IMR-90 (cell line): ENCODE measurements around the gene DOCK1. TPM values are rescaled to one million over a fixed set of nuclear protein-coding genes. Genes with fewer than 3 reads are reported as not detected.

Source experiments
- ATAC-seq: fragments of 200-7000 bp; cut with Tn5 transposase; 2 replicates; pipeline ENCODE4 v1.9.1; 2020; ENCODE audit warnings: low read depth, mild to moderate bottlenecking, moderate library complexity
- BruUV-seq: library from RNA; stranded (reverse); fragments of 400-500 nt; replicated peaks from 2 replicates; lab custom pipeline; 2021; lab: Mats Ljungman, UMichigan
- CTCF ChIA-PET: fragments of 300-600 bp; formaldehyde crosslinking; extraction: SDS; loops from one replicate; lab custom pipeline; 2021; ENCODE audit warnings: antibody characterized with exemption; lab: Yijun Ruan, JAX
- POLR2A ChIA-PET: fragments of 300-600 bp; sonication (Branson Sonifier 250); formaldehyde crosslinking; loops from one replicate; lab custom pipeline; 2022; ENCODE audit warnings: antibody characterized with exemption; ENCODE audit not compliant: unreplicated experiment; lab: Charles Lee
- DNase-seq: peaks from one replicate; pipeline ENCODE4 v3.0.0; 2013
- H2AFZ ChIP-seq: replicated peaks from 2 replicates; pipeline ENCODE3; 2013; ENCODE audit warnings: low read length, mild to moderate bottlenecking; ENCODE audit not compliant: poor library complexity
- H2AK5ac ChIP-seq: 2 replicates; pipeline ENCODE4 v1.6.1; 2013; ENCODE audit warnings: low read depth, low read length, inconsistent platforms
- H2AK9ac ChIP-seq: replicated peaks from 2 replicates; pipeline ENCODE3; 2013; ENCODE audit warnings: mild to moderate bottlenecking, low read depth, low read length, moderate library complexity; ENCODE audit not compliant: poor library complexity
- H2BK120ac ChIP-seq: 2 replicates; pipeline ENCODE4 v1.6.1; 2013; ENCODE audit warnings: low read depth, low read length, inconsistent platforms
- H2BK15ac ChIP-seq: 3 replicates; pipeline ENCODE4 v1.6.1; 2013; ENCODE audit warnings: low read depth, low read length, inconsistent platforms
- H2BK20ac ChIP-seq: 2 replicates; pipeline ENCODE4 v1.6.1; 2013; ENCODE audit warnings: low read depth, mild to moderate bottlenecking, inconsistent platforms, low read length, moderate library complexity
- H2BK5ac ChIP-seq: 2 replicates; pipeline ENCODE4 v1.6.1; 2013; ENCODE audit warnings: mild to moderate bottlenecking, low read depth, low read length, inconsistent platforms; ENCODE audit not compliant: poor library complexity, severe bottlenecking
- H3K14ac ChIP-seq: replicated peaks from 2 replicates; pipeline ENCODE4 v1.6.1; 2013; ENCODE audit warnings: low read depth, low read length, inconsistent platforms
- H3K18ac ChIP-seq: 2 replicates; pipeline ENCODE4 v1.6.1; 2013; ENCODE audit warnings: low read depth, low read length, control low read depth
- H3K23ac ChIP-seq: 2 replicates; pipeline ENCODE4 v1.6.1; 2013; ENCODE audit warnings: low read depth, low read length, inconsistent platforms
- H3K27ac ChIP-seq: 2 replicates; pipeline ENCODE4 v1.5.1; 2013; ENCODE audit warnings: mild to moderate bottlenecking, control low read depth, low read length; ENCODE audit not compliant: insufficient read depth
- H3K27me3 ChIP-seq: 2 replicates; pipeline ENCODE4 v1.6.1; 2013; ENCODE audit warnings: low read length; ENCODE audit not compliant: control insufficient read depth, insufficient read depth
- H3K36me3 ChIP-seq: 2 replicates; pipeline ENCODE4 v1.6.1; 2013; ENCODE audit warnings: low read length, mixed read lengths; ENCODE audit not compliant: control insufficient read depth, insufficient read depth
- H3K4ac ChIP-seq: 2 replicates; pipeline ENCODE4 v1.6.1; 2013; ENCODE audit warnings: low read depth, low read length, inconsistent platforms
- H3K4me1 ChIP-seq: 2 replicates; pipeline ENCODE4 v1.6.1; 2013; ENCODE audit warnings: low read length, mixed read lengths; ENCODE audit not compliant: control insufficient read depth, insufficient read depth
- H3K4me2 ChIP-seq: 2 replicates; pipeline ENCODE4 v1.6.1; 2013; ENCODE audit warnings: low read depth, mild to moderate bottlenecking, control low read depth, low read length, moderate library complexity
- H3K4me3 ChIP-seq: 2 replicates; pipeline ENCODE4 v1.5.1; 2013; ENCODE audit warnings: low read depth, mild to moderate bottlenecking, control low read depth, low read length, moderate library complexity; ENCODE audit not compliant: insufficient read depth
- H3K56ac ChIP-seq: 2 replicates; pipeline ENCODE4 v1.6.1; 2013; ENCODE audit warnings: low read length, inconsistent platforms; ENCODE audit not compliant: insufficient read depth; ENCODE audit errors: extremely low read depth
- H3K79me1 ChIP-seq, 2 experiments: 2 replicates each; pipeline ENCODE4 v1.6.1; 2013; ENCODE audit warnings: low read length in 2 of 2, inconsistent platforms in 1 of 2, low read depth in 1 of 2
- H3K9ac ChIP-seq: 2 replicates; pipeline ENCODE4 v1.6.1; 2013; ENCODE audit warnings: low read depth, low read length, control low read depth
- H3K9me1 ChIP-seq: 2 replicates; pipeline ENCODE4 v1.6.1; 2013; ENCODE audit warnings: low read length, inconsistent platforms; ENCODE audit not compliant: insufficient read depth
- H3K9me3 ChIP-seq: 2 replicates; pipeline ENCODE4 v1.6.1; 2013; ENCODE audit warnings: low read length; ENCODE audit not compliant: control insufficient read depth, insufficient read depth
- H4K20me1 ChIP-seq: 2 replicates; pipeline ENCODE4 v1.6.1; 2013; ENCODE audit warnings: low read length, inconsistent platforms; ENCODE audit not compliant: insufficient read depth
- H4K5ac ChIP-seq: 2 replicates; pipeline ENCODE4 v1.6.1; 2013; ENCODE audit warnings: mild to moderate bottlenecking, low read depth, low read length, control low read depth
- H4K8ac ChIP-seq, 2 experiments: 2 replicates each; pipeline ENCODE4 v1.6.1; 2013; ENCODE audit warnings: low read depth in 2 of 2, low read length in 2 of 2, control low read depth in 1 of 2, inconsistent platforms in 1 of 2
- H4K91ac ChIP-seq: 2 replicates; pipeline ENCODE4 v1.6.1; 2013; ENCODE audit warnings: low read depth, low read length, inconsistent platforms; ENCODE audit not compliant: insufficient read depth
- BHLHE40 ChIP-seq: fragments of 150-350 bp; IDR thresholded peaks from 2 replicates; pipeline ENCODE4 v1.6.1; 2016; ENCODE audit warnings: mild to moderate bottlenecking, low read depth, low read length
- CEBPB ChIP-seq: IDR thresholded peaks from 2 replicates; pipeline ENCODE4 v1.6.1; 2012; ENCODE audit warnings: low read depth, low read length, improper control_type of control experiment
- CHD1 ChIP-seq: IDR thresholded peaks from 2 replicates; pipeline ENCODE4 v1.6.1; 2012; ENCODE audit warnings: low read depth, low read length, improper control_type of control experiment
- FOS ChIP-seq: fragments of 150-350 bp; IDR thresholded peaks from 2 replicates; pipeline ENCODE4 v1.6.1; 2016; ENCODE audit warnings: low read depth, low read length
- MAZ ChIP-seq: IDR thresholded peaks from 2 replicates; pipeline ENCODE4 v1.6.1; 2012; ENCODE audit warnings: low read depth, mild to moderate bottlenecking, low read length, improper control_type of control experiment, moderate library complexity, borderline replicate concordance
- MXI1 ChIP-seq: IDR thresholded peaks from 2 replicates; pipeline ENCODE4 v1.6.1; 2012; ENCODE audit warnings: low read depth, mild to moderate bottlenecking, low read length, moderate library complexity, borderline replicate concordance
- NFE2L2 ChIP-seq: fragments of 150-350 bp; IDR thresholded peaks from 2 replicates; pipeline ENCODE4 v1.6.1; 2016; ENCODE audit warnings: low read depth, mild to moderate bottlenecking, low read length
- POLR2A ChIP-seq: IDR thresholded peaks from 2 replicates; pipeline ENCODE4 v1.6.1; 2012; ENCODE audit warnings: mild to moderate bottlenecking, low read depth, low read length
- RAD21 ChIP-seq: IDR thresholded peaks from 2 replicates; pipeline ENCODE4 v1.6.1; 2012; ENCODE audit warnings: low read length, improper control_type of control experiment
- RCOR1 ChIP-seq: IDR thresholded peaks from 2 replicates; pipeline ENCODE4 v1.6.1; 2012; ENCODE audit warnings: mild to moderate bottlenecking, low read length, improper control_type of control experiment; ENCODE audit not compliant: insufficient replicate concordance
- RFX5 ChIP-seq: IDR thresholded peaks from 2 replicates; pipeline ENCODE4 v1.8.0; 2012; ENCODE audit warnings: low read depth, mild to moderate bottlenecking, low read length, moderate library complexity
- SMC3 ChIP-seq: fragments of 150-350 bp; IDR thresholded peaks from 2 replicates; pipeline ENCODE4 v1.6.1; 2016; ENCODE audit warnings: low read depth, mild to moderate bottlenecking, antibody characterized with exemption, low read length, moderate library complexity
- WGBS, 2 experiments: methylation state at CpG; one replicate each; pipeline versions ENCODE4 v1.1.5 to v1.1.7; 2013; ENCODE audit warnings: missing lambda C conversion rate in 2 of 2; ENCODE audit not compliant: insufficient read length in 1 of 2; ENCODE audit errors: extremely low coverage in 2 of 2; 5-methylcytosine and 5-hydroxymethylcytosine counted together
- dilution Hi-C: fragments of 300-500 bp; cut with HindIII; formaldehyde crosslinking; loops from one replicate; pipeline ENCODE4 v1.14.3; 2018; ENCODE audit warnings: low sequenced_read_pairs; ENCODE audit not compliant: unreplicated experiment
- in situ Hi-C: fragments of 300-500 bp; cut with MboI; formaldehyde crosslinking; loops from 3 replicates; pipeline ENCODE4 v1.14.3; 2019; ENCODE audit warnings: low sequenced_read_pairs, inconsistent platforms, mixed read lengths
- intact Hi-C: fragments of 100-400 bp; cut with micrococcal nuclease; formaldehyde crosslinking; loops from 2 replicates; pipeline ENCODE4 v1.10.0; 2022
- polyA plus RNA-seq, 3 experiments: library from polyadenylated mRNA; depleted of rRNA; stranded (reverse); fragments of >200 nt; gene quantifications; 2 replicates each; pipeline ENCODE4 v1.2.3, GENCODE V29; 2012; ENCODE audit warnings: low replicate concordance in 1 of 3
- total RNA-seq: library from RNA; depleted of rRNA; stranded (reverse); fragments of >200 nt; gene quantifications from 2 replicates; pipeline ENCODE4 v1.2.3, GENCODE V29; 2012
- TF ChIP-seq, protein P1 (sequence below): conservative IDR thresholded peaks from 2 replicates; pipeline ENCODE4 v1.5.1; 2012; ENCODE audit warnings: mild to moderate bottlenecking, low read depth, low read length, improper control_type of control experiment
- TF ChIP-seq, protein P2 (sequence below): fragments of 150-350 bp; IDR thresholded peaks from 2 replicates; pipeline ENCODE4 v1.6.1; 2017; ENCODE audit warnings: mild to moderate bottlenecking, antibody characterized with exemption, low read length, low read depth

DOCK1 gene
- total and polyA plus RNA-seq, 2 of the 4 experiments (the other 2 are of a cell fraction), result 28.2 to 71.0 TPM

GRCh38 chr10:127266431-127266830, 361.2 kb downstream of the DOCK1 start:
- WGBS, 2 experiments, result no CpG with 5 or more reads among the region's 2 CpGs
- Histone ChIP-seq H3K4me2 (no peak overlapping the region), H3K4ac (no peak overlapping the region), H2BK5ac (no peak overlapping the region), H2AK5ac (no peak overlapping the region), H3K23ac (no peak overlapping the region), H2BK20ac (no peak overlapping the region), H3K27me3 (no peaks in the 10 kb centered on the region), H2BK15ac (no peak overlapping the region), H2BK120ac (no peak overlapping the region), H3K9ac (no peak overlapping the region), H3K9me1 (peaks cover 14% of the 10 kb centered on the region; the same call in 1 of the 2 replicates), H3K4me1 (peaks cover 3% of the 10 kb centered on the region; the same call in 1 of the 2 replicates), H4K5ac (no peak overlapping the region), H3K4me3 (no peak overlapping the region), H4K91ac (no peak overlapping the region), H3K56ac (no peak overlapping the region), H4K8ac (no peak overlapping the region), H3K18ac (no peak overlapping the region), H3K36me3 (peaks cover 9% of the 10 kb centered on the region), H3K79me1 (peaks cover 0 to 7% of the 10 kb centered on the region in 2 experiments; a peak in 2 of 4 replicates), H3K14ac (no peak overlapping the region), H2AK9ac (no peak overlapping the region), H2AFZ (no peak overlapping the region), H4K20me1 (no peaks in the 10 kb centered on the region), H3K27ac (no peak overlapping the region), H3K9me3 (no peaks in the 10 kb centered on the region)
- no peak for DNase-seq
- in situ Hi-C loops (no loop called here), intact Hi-C loops (no loop called here), dilution Hi-C loops (no loop called here)
- TF ChIP-seq, protein P1, sequence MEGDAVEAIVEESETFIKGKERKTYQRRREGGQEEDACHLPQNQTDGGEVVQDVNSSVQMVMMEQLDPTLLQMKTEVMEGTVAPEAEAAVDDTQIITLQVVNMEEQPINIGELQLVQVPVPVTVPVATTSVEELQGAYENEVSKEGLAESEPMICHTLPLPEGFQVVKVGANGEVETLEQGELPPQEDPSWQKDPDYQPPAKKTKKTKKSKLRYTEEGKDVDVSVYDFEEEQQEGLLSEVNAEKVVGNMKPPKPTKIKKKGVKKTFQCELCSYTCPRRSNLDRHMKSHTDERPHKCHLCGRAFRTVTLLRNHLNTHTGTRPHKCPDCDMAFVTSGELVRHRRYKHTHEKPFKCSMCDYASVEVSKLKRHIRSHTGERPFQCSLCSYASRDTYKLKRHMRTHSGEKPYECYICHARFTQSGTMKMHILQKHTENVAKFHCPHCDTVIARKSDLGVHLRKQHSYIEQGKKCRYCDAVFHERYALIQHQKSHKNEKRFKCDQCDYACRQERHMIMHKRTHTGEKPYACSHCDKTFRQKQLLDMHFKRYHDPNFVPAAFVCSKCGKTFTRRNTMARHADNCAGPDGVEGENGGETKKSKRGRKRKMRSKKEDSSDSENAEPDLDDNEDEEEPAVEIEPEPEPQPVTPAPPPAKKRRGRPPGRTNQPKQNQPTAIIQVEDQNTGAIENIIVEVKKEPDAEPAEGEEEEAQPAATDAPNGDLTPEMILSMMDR, result no peak
- TF ChIP-seq CEBPB, result no peak
- no peak for TF ChIP-seq MAZ
- TF ChIP-seq RCOR1, result no peak
- TF ChIP-seq CHD1, result no peak
- TF ChIP-seq POLR2A, result no peak
- no peak for TF ChIP-seq NFE2L2
- no peak for TF ChIP-seq RFX5
- TF ChIP-seq RAD21, result no peak
- TF ChIP-seq BHLHE40, result no peak
- TF ChIP-seq FOS, result no peak
- no peak for TF ChIP-seq SMC3
- TF ChIP-seq, protein P2, sequence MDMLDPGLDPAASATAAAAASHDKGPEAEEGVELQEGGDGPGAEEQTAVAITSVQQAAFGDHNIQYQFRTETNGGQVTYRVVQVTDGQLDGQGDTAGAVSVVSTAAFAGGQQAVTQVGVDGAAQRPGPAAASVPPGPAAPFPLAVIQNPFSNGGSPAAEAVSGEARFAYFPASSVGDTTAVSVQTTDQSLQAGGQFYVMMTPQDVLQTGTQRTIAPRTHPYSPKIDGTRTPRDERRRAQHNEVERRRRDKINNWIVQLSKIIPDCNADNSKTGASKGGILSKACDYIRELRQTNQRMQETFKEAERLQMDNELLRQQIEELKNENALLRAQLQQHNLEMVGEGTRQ, result no peak
- TF ChIP-seq MXI1, result no peak
- no TSS peak for BruUV-seq
- no peak for ATAC-seq
- ChIA-PET POLR2A (no interaction called here), CTCF (no interaction called here)
